Measurements from ENCODE around the gene PTTG1. TPM values are rescaled to one million over a fixed set of nuclear protein-coding genes. Genes with fewer than 3 reads are reported as not detected.

The PTTG1 gene
- total RNA-seq (2022; extraction: Qiagen RNA extraction), result 175 to 296 TPM (median 182 TPM) in 5 replicates

DNA sequence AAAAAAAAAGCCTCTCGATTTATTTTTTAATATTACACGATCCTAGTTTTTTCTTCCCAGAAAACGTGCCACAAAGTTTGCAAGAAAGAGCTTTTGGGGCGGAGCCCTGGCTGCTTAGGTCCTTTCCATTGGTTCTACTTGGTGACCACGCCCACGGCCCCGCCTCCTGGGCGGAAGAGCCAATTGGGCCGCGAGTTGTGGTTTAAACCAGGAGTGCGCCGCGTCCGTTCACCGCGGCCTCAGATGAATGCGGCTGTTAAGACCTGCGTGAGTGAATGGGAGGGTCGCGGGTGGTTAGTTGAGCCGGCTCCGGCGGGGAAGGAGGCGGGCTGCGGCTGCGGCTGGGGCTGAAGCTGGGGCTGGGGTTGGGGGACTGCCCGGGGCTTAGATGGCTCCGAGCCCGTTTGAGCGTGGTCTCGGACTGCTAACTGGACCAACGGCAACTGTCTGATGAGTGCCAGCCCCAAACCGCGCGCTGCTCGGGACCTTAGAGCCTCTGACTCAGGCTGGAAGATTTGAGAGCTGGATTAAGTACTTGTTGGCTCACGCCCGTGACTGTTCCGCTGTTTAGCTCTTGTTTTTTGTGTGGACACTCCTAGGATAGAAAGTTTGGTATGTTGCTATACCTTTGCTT, at the start of gene PTTG1:
Gene PTTG1 (plus strand): TSS at position 231 of the 634 bp plus-strand sequence. CDS start 458 bp downstream, outside the sequence.

DNA sequence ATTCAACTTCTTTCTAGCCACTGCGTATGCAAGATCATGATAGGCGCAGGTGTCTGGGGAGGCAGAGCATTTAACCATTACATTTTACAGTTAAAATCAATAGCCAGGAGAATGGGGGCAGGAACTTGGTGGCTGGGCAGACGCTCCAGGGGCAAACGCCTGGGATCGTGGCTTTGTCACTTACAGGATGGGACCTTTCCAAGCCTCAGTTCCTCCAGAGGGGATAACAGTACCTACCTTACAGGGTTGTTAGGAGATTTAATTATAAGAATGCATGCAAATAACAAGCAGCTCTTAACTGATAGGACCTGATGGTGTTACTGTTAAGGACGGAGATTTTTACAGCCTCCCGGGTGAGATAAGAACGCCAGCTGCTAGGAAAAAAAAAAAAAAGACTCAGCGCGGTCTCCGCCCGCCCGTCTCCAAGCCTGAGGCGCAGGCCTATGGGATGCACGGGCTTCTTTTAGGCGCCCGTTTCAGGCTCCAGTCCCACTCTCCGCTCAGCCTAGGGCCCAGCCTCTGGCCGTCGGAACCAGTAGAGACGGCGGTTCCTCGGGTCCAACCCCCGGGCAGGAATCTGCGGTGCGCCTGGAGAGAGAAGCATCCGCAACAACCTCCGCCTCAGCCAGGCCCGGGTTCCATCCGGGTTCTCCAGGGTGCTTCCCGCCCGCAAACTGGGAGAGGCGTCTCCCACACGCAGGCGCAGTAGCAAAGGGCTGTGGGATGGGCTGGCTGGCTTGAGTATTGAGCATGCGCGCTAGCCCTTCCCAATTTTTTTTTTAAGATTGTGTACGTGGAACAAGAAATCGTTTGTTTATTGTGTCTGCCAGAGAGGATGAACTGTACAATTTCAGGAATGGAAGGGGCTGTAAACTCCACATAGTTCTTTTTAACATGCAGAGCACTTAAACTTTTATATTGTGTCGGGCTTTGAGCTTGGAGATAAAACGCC, 22.0 kb upstream of the PTTG1 start, which contains the start of gene FAM200C:
Gene FAM200C (minus strand): TSS at position 653 of the 952 bp plus-strand sequence. CDS start 4,564 bp downstream, outside the sequence.

DNA sequence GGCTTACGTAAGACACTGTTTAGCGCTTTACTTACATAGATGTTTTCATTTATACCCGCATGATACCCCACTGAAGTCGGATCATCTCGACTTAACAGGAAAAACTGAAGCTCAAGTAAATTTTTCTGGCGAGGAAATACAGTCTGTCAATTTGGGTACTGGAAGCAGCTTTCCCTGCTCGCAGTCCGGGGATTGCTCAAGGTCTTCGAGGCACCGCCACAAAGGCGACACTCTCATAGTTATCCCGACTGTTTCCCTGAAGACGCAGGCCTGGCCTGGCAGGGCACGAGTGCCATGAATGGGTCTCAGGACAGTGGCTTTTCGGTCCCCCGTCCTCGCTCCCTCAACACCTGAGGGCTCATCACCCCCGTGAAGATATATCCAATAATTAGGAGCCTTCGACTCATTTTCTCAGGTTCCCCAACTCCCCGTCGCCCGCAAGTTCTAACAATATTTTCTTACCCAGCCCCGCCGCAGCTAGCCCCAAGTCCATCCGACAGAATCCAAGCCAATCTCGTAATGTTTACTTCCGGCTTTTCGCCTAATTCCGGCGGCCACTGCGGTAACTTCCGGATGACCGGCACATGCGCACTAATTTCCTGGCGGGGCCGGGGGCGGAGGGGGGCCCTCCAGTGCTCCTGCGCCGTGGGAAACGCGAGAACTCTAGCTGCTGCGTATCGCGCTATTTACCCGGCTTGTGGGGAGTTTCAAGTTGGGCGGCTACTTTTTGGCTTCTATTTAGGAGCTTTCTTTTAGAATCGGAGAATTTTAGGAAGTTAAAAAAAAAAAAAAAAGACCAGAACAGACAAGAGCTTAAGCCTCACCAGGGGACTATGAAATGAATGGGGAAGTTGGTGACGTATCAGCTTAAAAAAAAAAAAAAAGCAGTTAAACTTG, 2.8 kb upstream of the PTTG1 start, which contains the start of gene SLU7:
Gene SLU7 (minus strand): TSS at position 521 of the 897 bp plus-strand sequence. CDS start 3,787 bp downstream, outside the sequence.

Other genes with a start within 250 kb of the PTTG1 start
- gene FABP6, start 192.3 kb upstream of the PTTG1 start, total RNA-seq (2022; extraction: Qiagen RNA extraction), result 0.76 to 1.8 TPM (median 1.1 TPM) in 5 replicates
- gene CCNJL, start 109.3 kb upstream of the PTTG1 start, total RNA-seq (2022; extraction: Qiagen RNA extraction), result 9.2 to 14.0 TPM (median 12.1 TPM) in 5 replicates
- 0.08 to 0.16 TPM (median 0.09 TPM) in 5 replicates for gene C1QTNF2, start 51.2 kb upstream of the PTTG1 start, total RNA-seq (2022; extraction: Qiagen RNA extraction)
- 1.2 to 1.7 TPM (median 1.6 TPM) in 5 replicates for gene FAM200C, start 21.8 kb upstream of the PTTG1 start, total RNA-seq (2022; extraction: Qiagen RNA extraction)
- gene SLU7, start 2.8 kb upstream of the PTTG1 start, total RNA-seq (2022; extraction: Qiagen RNA extraction), result 36.7 to 67.9 TPM (median 42.0 TPM) in 5 replicates